ENCODE results near the gene SHISA5.
A peak's percentile ranks its signal among the peaks of the same experiment; 100 is the strongest.
"Not testable (repeated sequence)": the region's sequence is repeated elsewhere in the genome, so short reads cannot be mapped to it uniquely, and the experiment has no call there.

SHISA5 gene

GRCh38 chr3:48518638-48519276 is 14.8 kb upstream of the SHISA5 start:
- DNase-seq: no peak

GRCh38 chr3:48518069-48518468 is 14.1 kb upstream of the SHISA5 start:
- DNase-seq: no peak

GRCh38 chr3:48516571-48516970 is 12.6 kb upstream of the SHISA5 start:
- DNase-seq: no peak

GRCh38 chr3:48514431-48515227 is 10.7 kb upstream of the SHISA5 start:
- no peak for DNase-seq

- DNase-seq: no peak
These were observed 7.6 kb upstream of the SHISA5 start for GRCh38 chr3:48511551-48511950.

- peak in 1 of 2 donors; percentile 33 for DNase-seq
These were observed 3.5 kb upstream of the SHISA5 start for GRCh38 chr3:48507256-48508061.

- DNase-seq: no peak
These were observed 2.1 kb upstream of the SHISA5 start for GRCh38 chr3:48505968-48506504.

GRCh38 chr3:48505146-48505545 is 1.2 kb upstream of the SHISA5 start:
- no peak for DNase-seq

- DNase-seq: no peak
These were observed 448 bp downstream of the SHISA5 start for GRCh38 chr3:48503401-48504050.

- no peak for DNase-seq
These were observed 1.2 kb downstream of the SHISA5 start for GRCh38 chr3:48502728-48503168.

- DNase-seq: no peak
These were observed 1.9 kb downstream of the SHISA5 start for GRCh38 chr3:48502121-48502520.

- DNase-seq: no peak
These were observed 2.8 kb downstream of the SHISA5 start for GRCh38 chr3:48501196-48501595.

GRCh38 chr3:48500656-48501055 is 3.3 kb downstream of the SHISA5 start:
- no peak for DNase-seq

GRCh38 chr3:48493203-48493501 is 10.8 kb downstream of the SHISA5 start:
- no peak for DNase-seq

GRCh38 chr3:48492461-48493202 is 11.3 kb downstream of the SHISA5 start:
- DNase-seq: peak in 1 of 2 donors; percentile 62

- DNase-seq: no peak
These were observed 17.0 kb downstream of the SHISA5 start for GRCh38 chr3:48486952-48487351.

GRCh38 chr3:48482822-48483221 is 21.2 kb downstream of the SHISA5 start:
- not testable (repeated sequence) for DNase-seq

- not testable (repeated sequence) for DNase-seq
These were observed 23.1 kb downstream of the SHISA5 start for GRCh38 chr3:48480891-48481290.

- DNase-seq: no peak
These were observed 25.1 kb downstream of the SHISA5 start for GRCh38 chr3:48478626-48479555.

GRCh38 chr3:48477959-48478520 is 25.9 kb downstream of the SHISA5 start:
- no peak for DNase-seq
